Measurements from ENCODE around the gene STAB2.

DNA sequence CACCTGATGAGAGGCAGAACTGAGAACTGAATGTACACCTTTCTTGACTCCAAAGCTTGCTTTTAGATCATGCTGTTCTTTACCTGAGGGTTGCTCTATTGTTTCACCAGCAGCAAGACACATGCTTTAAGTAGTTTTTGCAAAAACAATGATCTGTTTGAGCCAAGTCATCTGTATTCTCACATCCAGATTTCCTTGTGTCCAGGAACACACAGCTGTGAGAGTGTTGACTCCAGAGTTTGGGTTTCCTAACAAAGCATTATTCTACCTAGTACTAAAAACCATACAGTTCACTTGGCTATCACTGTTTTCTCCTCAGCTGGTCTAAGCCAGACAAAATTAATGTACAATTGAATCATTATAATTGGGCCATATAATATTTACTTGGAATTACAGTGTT is 120.4 kb downstream of the STAB2 start:
- no peak for TF ChIP-seq POLR2A (IDR thresholded peaks at IDR 0.05)
- TF ChIP-seq, protein P1, sequence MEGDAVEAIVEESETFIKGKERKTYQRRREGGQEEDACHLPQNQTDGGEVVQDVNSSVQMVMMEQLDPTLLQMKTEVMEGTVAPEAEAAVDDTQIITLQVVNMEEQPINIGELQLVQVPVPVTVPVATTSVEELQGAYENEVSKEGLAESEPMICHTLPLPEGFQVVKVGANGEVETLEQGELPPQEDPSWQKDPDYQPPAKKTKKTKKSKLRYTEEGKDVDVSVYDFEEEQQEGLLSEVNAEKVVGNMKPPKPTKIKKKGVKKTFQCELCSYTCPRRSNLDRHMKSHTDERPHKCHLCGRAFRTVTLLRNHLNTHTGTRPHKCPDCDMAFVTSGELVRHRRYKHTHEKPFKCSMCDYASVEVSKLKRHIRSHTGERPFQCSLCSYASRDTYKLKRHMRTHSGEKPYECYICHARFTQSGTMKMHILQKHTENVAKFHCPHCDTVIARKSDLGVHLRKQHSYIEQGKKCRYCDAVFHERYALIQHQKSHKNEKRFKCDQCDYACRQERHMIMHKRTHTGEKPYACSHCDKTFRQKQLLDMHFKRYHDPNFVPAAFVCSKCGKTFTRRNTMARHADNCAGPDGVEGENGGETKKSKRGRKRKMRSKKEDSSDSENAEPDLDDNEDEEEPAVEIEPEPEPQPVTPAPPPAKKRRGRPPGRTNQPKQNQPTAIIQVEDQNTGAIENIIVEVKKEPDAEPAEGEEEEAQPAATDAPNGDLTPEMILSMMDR (IDR thresholded peaks at IDR 0.05), result no peak

Data from thyroid gland (tissue), 4 donors.